ENCODE data around the gene FAM24B.

FAM24B gene

GRCh38 chr10:122863216-122864193 is 15.9 kb downstream of the FAM24B start:
- no peak for TF ChIP-seq GATA3 (IDR thresholded peaks at IDR 0.05; ENCODE audit: low read depth, low read length)
- TF ChIP-seq GATA2 (IDR thresholded peaks at IDR 0.05; ENCODE audit: low read depth, low read length), result no peak

DNA sequence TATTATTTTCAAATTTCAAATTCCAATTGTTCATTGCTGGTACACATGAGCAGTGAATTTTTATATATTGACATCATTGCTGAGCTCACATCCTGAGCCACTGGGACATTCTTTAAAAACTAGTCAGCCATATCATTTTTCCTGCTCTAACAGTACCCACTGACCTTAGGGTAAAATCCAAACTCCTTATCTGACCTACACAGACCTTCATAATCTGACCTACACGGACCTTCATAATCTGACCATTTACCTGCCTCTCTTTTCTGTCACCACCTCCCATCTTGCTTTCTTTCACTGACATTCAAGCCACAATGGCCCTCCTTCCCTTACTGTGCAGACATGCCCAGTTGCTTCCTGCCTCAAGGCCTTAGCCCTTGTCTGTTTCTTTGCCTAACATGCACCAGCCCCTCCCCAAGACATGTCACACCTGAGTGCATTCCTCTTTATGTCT is 17.6 kb downstream of the FAM24B start:
- TF ChIP-seq GATA2 (IDR thresholded peaks at IDR 0.05; ENCODE audit: low read depth, low read length), result no peak
- TF ChIP-seq GATA3 (IDR thresholded peaks at IDR 0.05; ENCODE audit: low read depth, low read length), result no peak

- TF ChIP-seq GATA3 (IDR thresholded peaks at IDR 0.05; ENCODE audit: low read depth, low read length) (no peak), GATA2 (IDR thresholded peaks at IDR 0.05; ENCODE audit: low read depth, low read length) (no peak)
Measured at GRCh38 chr10:122859527-122859926, 19.9 kb downstream of the FAM24B start.

- TF ChIP-seq GATA3 (IDR thresholded peaks at IDR 0.05; ENCODE audit: low read depth, low read length), result no peak
- no peak for TF ChIP-seq GATA2 (IDR thresholded peaks at IDR 0.05; ENCODE audit: low read depth, low read length)
Measured at GRCh38 chr10:122856902-122857301, 22.5 kb downstream of the FAM24B start.

DNA sequence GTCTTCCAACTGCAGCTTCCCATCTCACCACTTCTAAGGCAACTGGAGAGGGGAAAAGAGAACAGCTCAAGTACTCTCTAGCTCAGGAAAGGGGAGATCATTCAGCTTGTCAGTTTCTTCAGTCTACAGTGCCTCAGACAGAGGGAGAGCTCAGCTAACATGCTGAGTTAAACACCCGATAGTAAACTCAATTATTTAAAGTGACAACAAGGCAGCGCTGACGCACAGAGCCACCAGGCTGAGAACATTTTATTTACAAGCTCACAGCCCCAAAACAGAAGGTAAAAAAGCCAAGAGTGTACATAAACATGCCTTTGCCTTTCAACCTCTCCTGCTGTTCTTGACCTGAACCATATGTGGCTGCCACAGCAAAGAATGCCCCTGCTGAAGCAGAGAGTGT is 23.6 kb downstream of the FAM24B start:
- TF ChIP-seq GATA2 (IDR thresholded peaks at IDR 0.05; ENCODE audit: low read depth, low read length) (no peak), GATA3 (IDR thresholded peaks at IDR 0.05; ENCODE audit: low read depth, low read length) (no peak)

GRCh38 chr10:122854648-122855047 is 24.7 kb downstream of the FAM24B start:
- TF ChIP-seq GATA3 (IDR thresholded peaks at IDR 0.05; ENCODE audit: low read depth, low read length), result no peak
- no peak for TF ChIP-seq GATA2 (IDR thresholded peaks at IDR 0.05; ENCODE audit: low read depth, low read length)

DNA sequence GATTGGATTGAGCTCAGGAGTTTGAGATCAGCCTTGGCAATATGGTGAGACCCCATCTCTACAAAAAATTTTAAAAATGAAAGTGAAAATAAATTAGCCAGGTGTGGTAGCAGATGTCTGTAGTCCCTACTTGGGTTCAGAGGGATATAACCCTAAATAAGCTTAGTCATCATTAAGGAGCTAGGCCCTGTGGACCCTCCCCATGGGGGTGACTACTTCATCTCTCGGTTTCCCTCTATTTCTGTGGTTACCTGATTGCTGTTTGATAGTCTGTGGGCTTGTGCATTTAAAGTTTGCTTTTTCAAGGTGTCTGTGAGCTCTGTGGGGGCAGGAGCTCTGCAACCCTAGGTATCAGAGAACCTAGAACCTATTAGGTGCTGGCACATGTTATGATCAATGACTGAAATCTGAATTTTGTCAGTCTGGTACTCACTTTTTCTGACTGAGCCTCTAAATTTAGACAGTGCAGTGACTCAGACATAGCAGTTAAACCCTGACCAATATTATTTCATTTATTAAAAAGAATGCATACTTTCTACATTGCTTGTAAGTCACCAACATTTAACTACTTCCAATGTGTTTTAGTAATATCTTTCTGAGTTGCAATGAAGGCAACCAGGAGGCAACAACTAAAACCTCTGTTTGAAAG is 25.6 kb downstream of the FAM24B start:
- TF ChIP-seq GATA2 (IDR thresholded peaks at IDR 0.05; ENCODE audit: low read depth, low read length), result no peak
- TF ChIP-seq GATA3 (IDR thresholded peaks at IDR 0.05; ENCODE audit: low read depth, low read length), result no peak

GRCh38 chr10:122852261-122852660 is 27.1 kb downstream of the FAM24B start:
- TF ChIP-seq GATA3 (IDR thresholded peaks at IDR 0.05; ENCODE audit: low read depth, low read length) (no peak), GATA2 (IDR thresholded peaks at IDR 0.05; ENCODE audit: low read depth, low read length) (no peak)

- no peak for TF ChIP-seq GATA2 (IDR thresholded peaks at IDR 0.05; ENCODE audit: low read depth, low read length)
- no peak for TF ChIP-seq GATA3 (IDR thresholded peaks at IDR 0.05; ENCODE audit: low read depth, low read length)
Measured at GRCh38 chr10:122850705-122851640, 28.4 kb downstream of the FAM24B start.

GRCh38 chr10:122849900-122850605 is 29.3 kb downstream of the FAM24B start:
- TF ChIP-seq GATA2 (IDR thresholded peaks at IDR 0.05; ENCODE audit: low read depth, low read length) (no peak), GATA3 (IDR thresholded peaks at IDR 0.05; ENCODE audit: low read depth, low read length) (no peak)

DNA sequence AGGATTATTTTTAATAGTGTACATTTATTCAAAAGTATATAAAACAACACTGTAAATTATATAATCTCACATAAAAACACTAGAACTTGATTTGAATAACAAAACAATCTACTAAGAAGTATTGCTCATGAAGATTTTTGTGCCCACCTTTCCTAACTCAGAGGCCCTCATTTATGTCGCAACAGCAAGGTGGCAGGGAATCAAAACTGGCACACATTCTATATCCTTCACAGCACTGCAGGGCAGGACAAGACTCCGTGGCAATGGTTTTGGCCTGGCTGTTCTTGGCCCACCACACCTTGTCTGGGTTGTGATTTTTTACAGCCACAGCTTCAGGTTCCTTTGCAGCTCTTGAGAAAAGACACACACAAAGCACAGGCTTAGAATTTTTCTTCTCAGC is 30.3 kb downstream of the FAM24B start:
- TF ChIP-seq GATA2 (IDR thresholded peaks at IDR 0.05; ENCODE audit: low read depth, low read length), result no peak
- no peak for TF ChIP-seq GATA3 (IDR thresholded peaks at IDR 0.05; ENCODE audit: low read depth, low read length)

DNA sequence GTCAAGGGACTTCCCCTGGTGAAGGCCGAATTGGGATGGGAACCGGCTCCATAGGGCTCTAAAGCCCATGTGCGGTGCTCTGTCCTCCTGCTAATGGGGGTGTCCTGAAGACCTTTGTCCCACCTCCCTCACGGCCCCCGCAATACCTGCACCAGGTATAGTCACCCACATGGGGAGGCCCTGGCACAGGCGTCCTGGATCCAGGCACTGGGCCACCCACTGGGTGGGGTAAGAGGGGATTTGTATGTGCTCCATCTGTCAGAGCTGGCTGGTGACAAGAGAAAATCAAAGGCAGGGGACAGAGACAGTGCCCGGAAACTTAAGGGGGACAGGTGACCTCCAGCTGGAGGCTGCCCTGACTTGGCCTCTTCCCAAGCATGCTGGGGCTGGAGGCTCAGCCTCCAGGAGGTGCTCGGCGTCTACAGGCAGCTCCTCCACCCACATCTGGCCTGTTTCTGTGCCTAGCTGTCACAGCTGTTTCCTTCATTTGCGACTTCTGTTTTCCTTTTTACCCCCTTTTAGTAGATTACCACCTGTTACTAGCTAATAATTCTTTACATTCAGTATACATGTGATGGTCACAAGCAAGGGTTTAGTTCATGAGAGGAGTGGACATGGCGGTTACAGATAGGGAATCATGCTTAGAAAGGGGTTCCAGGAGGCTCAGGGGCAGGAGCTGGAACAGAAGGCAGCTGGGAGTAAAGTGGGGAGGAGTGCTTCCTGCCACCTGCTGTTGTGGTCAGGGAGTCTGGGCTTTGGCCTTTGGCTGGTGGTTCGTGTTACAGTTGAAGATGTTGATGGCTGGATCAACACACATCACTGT is 31.4 kb downstream of the FAM24B start:
- TF ChIP-seq GATA2 (IDR thresholded peaks at IDR 0.05; ENCODE audit: low read depth, low read length) (no peak), GATA3 (IDR thresholded peaks at IDR 0.05; ENCODE audit: low read depth, low read length) (no peak)
